ENCODE data around the gene TARBP2. TPM values are rescaled to one million over a fixed set of nuclear protein-coding genes. Genes with fewer than 3 reads are reported as not detected.

The TARBP2 gene, protein sequence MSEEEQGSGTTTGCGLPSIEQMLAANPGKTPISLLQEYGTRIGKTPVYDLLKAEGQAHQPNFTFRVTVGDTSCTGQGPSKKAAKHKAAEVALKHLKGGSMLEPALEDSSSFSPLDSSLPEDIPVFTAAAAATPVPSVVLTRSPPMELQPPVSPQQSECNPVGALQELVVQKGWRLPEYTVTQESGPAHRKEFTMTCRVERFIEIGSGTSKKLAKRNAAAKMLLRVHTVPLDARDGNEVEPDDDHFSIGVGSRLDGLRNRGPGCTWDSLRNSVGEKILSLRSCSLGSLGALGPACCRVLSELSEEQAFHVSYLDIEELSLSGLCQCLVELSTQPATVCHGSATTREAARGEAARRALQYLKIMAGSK
- polyA plus RNA-seq (2012; rRNA removed): 57.8 and 69.8 TPM in 2 replicates
- 21.2 and 31.7 TPM in 2 replicates for polyA plus RNA-seq (2012; cell fraction: cytosol; rRNA removed)
- polyA plus RNA-seq (2012; cell fraction: nucleus; rRNA removed): 272 and 284 TPM in 2 replicates

DNA sequence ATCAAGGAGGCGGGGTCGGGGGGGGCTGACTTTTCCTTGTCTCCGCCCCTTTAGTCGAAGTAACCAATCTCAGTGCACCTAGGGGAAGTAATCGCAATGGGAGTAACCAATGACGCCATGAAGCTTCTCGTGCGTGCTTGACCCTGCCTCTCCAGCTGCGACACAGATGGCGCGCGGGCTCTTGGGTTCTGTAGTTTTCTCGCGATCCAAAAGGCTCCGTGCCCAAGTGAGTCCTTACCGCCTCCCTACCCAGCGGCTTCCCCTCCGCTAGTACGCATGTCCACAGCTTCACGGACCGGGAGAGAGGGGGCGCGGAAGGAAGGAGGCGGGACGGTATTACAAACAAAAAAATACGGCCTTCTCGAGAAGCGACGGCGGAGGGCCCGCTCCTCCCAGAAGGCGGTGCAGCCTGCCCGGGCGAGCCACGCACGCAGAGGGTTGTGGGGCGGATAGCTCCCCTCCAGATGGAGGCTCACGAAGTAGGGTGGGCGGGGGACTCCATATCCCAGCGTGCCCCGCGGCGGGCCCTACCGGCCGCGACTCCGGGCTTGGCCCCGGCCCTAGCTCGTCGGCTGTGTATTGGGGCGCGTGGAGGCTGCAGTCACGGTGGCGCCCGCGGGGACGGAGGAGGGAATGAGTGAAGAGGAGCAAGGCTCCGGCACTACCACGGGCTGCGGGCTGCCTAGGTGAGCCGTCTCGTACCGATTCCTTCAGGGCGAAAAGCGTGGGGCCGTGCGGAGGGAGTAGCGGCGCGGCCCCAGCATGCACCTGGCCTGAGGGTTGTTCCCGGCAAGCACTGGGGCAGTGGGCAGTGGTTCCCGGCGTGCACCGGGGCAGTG is at the start of gene TARBP2:
Gene TARBP2 (plus strand): TSS at position 508 of the 839 bp plus-strand sequence. CDS start 126 bp downstream, at position 634.
- Histone ChIP-seq H3K36me3 (replicated peaks in 1 of 2; ENCODE audit: control insufficient read depth in 1 of 2, insufficient read depth in 2 of 2, low read length in 1 of 2) (peaks cover 9 to 31% of the 10 kb centered on the region in 2 experiments), H3K9me2 (no peaks in the 10 kb centered on the region), H3K27me3 (ENCODE audit: insufficient read depth) (no peaks in the 10 kb centered on the region), H3K4me3 (ENCODE audit: low read depth in 2 of 2, low read length in 1 of 2) (peak within 1 kb of the TSS; percentile 52 to 75), H2AFZ (ENCODE audit: low read depth) (peak within 1 kb of the TSS; percentile 94), H3K4me2 (peak within 1 kb of the TSS; percentile 96), H3K9ac (peak within 1 kb of the TSS; percentile 93), H3K27ac (ENCODE audit: low read depth in 2 of 2, low read length in 1 of 2) (peak within 1 kb of the TSS; percentile 94 to 100), H3K9me3 (no peaks in the 10 kb centered on the region), H3F3A (replicated peaks; ENCODE audit: insufficient read depth) (peaks cover 24% of the 10 kb centered on the region), H3K4me1 (ENCODE audit: control insufficient read depth in 1 of 2, insufficient read depth in 2 of 2, low read depth in 1 of 2, low read length in 1 of 2) (peaks cover 33 to 37% of the 10 kb centered on the region in 2 experiments), H3K79me2 (ENCODE audit: insufficient read depth) (peaks cover 48% of the 10 kb centered on the region), H4K20me1 (ENCODE audit: insufficient read depth) (no peaks in the 10 kb centered on the region)
- POLR2A ChIA-PET: interaction anchor here (0.6 to 2.8 kb wide), 23 partner anchors 8 to 899 kb away, joined by 3 to 18 read pairs (median 5); partner anchors contain the start of genes AAAS, ATP5MC2, ESPL1 and PRR13
- CTCF ChIA-PET: interaction anchor here (0.6 to 8.2 kb wide), 11 partner anchors 8 to 178 kb away, joined by 3 to 46 read pairs (median 4); partner anchors contain the start of gene AAAS
- 2% methylated on average over 49 of the region's 74 CpGs for WGBS (ENCODE audit: low lambda C conversion rate)
- DNase-seq: peak; percentile 92
- TF ChIP-seq RCOR1 (IDR thresholded peaks at IDR 0.05; ENCODE audit: low read length) (no peak), JUND (IDR thresholded peaks at IDR 0.05) (no peak), RXRA (IDR thresholded peaks at IDR 0.05; ENCODE audit: borderline replicate concordance, low read depth) (no peak), TCF12 (IDR thresholded peaks at IDR 0.05) (peak; percentile 18; the same call in 1 of the 2 replicates), ELF1 (IDR thresholded peaks at IDR 0.05) (no peak; the same call in 1 of the 2 replicates), GABPA (IDR thresholded peaks at IDR 0.05; ENCODE audit: low read depth) (0 out of 2 replicates have a peak, but pooled peaks have one; percentile 27), EZH2phosphoT487 (IDR thresholded peaks at IDR 0.05; ENCODE audit: borderline replicate concordance, low read depth) (no peak), YY1 (IDR thresholded peaks at IDR 0.05; ENCODE audit: low read depth) (peak; percentile 73), RFX5 (IDR thresholded peaks at IDR 0.05; ENCODE audit: low read length) (peak; percentile 49; the same call in 1 of the 2 replicates), POLR2AphosphoS5 (IDR thresholded peaks at IDR 0.05; ENCODE audit: low read depth, low read length) (peak; percentile 87), NFIC (IDR thresholded peaks at IDR 0.05; ENCODE audit: borderline replicate concordance) (no peak), GATA2 (CRISPR knock-in tag; IDR thresholded peaks at IDR 0.05) (no peak), SIN3A (IDR thresholded peaks at IDR 0.05; ENCODE audit: borderline replicate concordance, low read depth, low read length) (0 out of 2 replicates have a peak, but pooled peaks have one; percentile 27), MEF2A (IDR thresholded peaks at IDR 0.05; ENCODE audit: borderline replicate concordance, low read depth) (no peak), TAF1 (IDR thresholded peaks at IDR 0.05; ENCODE audit: borderline replicate concordance, low read depth, low read length) (peak; percentile 33)
- TF ChIP-seq, protein P1, sequence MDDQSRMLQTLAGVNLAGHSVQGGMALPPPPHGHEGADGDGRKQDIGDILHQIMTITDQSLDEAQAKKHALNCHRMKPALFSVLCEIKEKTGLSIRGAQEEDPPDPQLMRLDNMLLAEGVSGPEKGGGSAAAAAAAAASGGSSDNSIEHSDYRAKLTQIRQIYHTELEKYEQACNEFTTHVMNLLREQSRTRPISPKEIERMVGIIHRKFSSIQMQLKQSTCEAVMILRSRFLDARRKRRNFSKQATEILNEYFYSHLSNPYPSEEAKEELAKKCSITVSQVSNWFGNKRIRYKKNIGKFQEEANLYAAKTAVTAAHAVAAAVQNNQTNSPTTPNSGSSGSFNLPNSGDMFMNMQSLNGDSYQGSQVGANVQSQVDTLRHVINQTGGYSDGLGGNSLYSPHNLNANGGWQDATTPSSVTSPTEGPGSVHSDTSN (IDR thresholded peaks at IDR 0.05): no peak; the same call in 1 of the 2 replicates
- TF ChIP-seq, protein P2, sequence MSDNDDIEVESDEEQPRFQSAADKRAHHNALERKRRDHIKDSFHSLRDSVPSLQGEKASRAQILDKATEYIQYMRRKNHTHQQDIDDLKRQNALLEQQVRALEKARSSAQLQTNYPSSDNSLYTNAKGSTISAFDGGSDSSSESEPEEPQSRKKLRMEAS (IDR thresholded peaks at IDR 0.05; ENCODE audit: low read depth): peak; percentile 94
- TF ChIP-seq, protein P3, sequence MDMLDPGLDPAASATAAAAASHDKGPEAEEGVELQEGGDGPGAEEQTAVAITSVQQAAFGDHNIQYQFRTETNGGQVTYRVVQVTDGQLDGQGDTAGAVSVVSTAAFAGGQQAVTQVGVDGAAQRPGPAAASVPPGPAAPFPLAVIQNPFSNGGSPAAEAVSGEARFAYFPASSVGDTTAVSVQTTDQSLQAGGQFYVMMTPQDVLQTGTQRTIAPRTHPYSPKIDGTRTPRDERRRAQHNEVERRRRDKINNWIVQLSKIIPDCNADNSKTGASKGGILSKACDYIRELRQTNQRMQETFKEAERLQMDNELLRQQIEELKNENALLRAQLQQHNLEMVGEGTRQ (IDR thresholded peaks at IDR 0.05; ENCODE audit: borderline replicate concordance, low read depth, low read length): no peak; the same call in 1 of the 2 replicates
- TF ChIP-seq, protein P4, sequence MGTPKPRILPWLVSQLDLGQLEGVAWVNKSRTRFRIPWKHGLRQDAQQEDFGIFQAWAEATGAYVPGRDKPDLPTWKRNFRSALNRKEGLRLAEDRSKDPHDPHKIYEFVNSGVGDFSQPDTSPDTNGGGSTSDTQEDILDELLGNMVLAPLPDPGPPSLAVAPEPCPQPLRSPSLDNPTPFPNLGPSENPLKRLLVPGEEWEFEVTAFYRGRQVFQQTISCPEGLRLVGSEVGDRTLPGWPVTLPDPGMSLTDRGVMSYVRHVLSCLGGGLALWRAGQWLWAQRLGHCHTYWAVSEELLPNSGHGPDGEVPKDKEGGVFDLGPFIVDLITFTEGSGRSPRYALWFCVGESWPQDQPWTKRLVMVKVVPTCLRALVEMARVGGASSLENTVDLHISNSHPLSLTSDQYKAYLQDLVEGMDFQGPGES (IDR thresholded peaks at IDR 0.05; ENCODE audit: low read depth, low read length): peak; percentile 34; the same call in 1 of the 2 replicates
- TF ChIP-seq, protein P5, sequence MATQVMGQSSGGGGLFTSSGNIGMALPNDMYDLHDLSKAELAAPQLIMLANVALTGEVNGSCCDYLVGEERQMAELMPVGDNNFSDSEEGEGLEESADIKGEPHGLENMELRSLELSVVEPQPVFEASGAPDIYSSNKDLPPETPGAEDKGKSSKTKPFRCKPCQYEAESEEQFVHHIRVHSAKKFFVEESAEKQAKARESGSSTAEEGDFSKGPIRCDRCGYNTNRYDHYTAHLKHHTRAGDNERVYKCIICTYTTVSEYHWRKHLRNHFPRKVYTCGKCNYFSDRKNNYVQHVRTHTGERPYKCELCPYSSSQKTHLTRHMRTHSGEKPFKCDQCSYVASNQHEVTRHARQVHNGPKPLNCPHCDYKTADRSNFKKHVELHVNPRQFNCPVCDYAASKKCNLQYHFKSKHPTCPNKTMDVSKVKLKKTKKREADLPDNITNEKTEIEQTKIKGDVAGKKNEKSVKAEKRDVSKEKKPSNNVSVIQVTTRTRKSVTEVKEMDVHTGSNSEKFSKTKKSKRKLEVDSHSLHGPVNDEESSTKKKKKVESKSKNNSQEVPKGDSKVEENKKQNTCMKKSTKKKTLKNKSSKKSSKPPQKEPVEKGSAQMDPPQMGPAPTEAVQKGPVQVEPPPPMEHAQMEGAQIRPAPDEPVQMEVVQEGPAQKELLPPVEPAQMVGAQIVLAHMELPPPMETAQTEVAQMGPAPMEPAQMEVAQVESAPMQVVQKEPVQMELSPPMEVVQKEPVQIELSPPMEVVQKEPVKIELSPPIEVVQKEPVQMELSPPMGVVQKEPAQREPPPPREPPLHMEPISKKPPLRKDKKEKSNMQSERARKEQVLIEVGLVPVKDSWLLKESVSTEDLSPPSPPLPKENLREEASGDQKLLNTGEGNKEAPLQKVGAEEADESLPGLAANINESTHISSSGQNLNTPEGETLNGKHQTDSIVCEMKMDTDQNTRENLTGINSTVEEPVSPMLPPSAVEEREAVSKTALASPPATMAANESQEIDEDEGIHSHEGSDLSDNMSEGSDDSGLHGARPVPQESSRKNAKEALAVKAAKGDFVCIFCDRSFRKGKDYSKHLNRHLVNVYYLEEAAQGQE (IDR thresholded peaks at IDR 0.05; ENCODE audit: low read depth, low read length): peak; percentile 11; the same call in 1 of the 2 replicates
- TF ChIP-seq, protein P6, sequence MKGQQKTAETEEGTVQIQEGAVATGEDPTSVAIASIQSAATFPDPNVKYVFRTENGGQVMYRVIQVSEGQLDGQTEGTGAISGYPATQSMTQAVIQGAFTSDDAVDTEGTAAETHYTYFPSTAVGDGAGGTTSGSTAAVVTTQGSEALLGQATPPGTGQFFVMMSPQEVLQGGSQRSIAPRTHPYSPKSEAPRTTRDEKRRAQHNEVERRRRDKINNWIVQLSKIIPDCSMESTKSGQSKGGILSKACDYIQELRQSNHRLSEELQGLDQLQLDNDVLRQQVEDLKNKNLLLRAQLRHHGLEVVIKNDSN (IDR thresholded peaks at IDR 0.05; ENCODE audit: borderline replicate concordance, low read depth): no peak

Data from SK-N-SH (cell line).